HK-2 (cell line): ENCODE results near the gene RANBP17.
"Not testable (repeated sequence)": the region's sequence is repeated elsewhere in the genome, so short reads cannot be mapped to it uniquely, and the experiment has no call there.

Experiments
- DNase-seq: peaks from one replicate; pipeline ENCODE4 v3.0.0-alpha.2; 2018; ENCODE audit not compliant: unreplicated experiment

RANBP17 gene

DNA sequence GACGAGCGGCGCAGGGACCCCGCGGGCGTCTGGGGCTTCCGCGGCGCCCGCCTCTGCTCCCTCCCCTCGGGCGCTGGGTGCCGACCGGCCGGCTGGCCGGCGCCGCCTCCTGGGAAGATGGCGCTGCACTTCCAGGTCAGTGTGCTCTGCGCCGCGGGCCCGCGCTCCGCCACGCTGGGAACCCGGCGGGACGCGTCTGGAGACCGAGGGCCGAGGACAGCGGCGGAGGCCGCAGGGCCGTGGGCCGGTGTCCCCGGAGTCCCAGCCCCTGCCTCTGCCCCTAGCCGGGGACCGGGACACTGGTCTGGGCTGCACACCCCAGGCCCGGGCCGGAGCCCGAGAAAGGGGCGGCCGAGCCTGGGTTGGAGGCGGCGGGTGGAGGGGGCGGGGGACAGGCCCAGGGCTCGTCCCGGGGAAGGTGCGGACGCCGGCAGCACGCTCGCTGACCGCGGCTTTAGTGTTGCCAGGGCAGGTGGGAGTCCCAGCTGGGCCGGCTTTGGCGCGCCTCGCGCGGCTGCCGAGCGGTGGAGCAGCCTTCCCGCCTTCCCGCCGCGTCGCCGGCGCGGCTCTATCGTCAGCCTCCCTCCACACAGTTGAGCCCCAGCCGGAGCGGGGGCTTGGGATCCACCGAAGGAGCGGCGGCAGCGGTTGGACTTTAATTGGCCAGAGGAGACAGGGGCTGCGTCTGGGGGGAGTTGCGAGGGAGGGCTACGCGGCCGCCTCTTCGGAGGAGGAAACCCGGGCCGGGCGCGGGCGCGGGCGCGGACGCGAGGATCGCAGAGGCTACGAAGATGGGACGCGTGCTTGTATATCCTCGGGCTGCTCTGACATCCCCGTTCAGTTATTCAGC is at the start of gene RANBP17:
RANBP17 (plus strand) TSS at position 102 of the 850 bp plus-strand sequence.
- peak; percentile 42 for DNase-seq

GRCh38 chr5:170813231-170813630 is 48.6 kb upstream of the RANBP17 start:
- DNase-seq = no peak

DNA sequence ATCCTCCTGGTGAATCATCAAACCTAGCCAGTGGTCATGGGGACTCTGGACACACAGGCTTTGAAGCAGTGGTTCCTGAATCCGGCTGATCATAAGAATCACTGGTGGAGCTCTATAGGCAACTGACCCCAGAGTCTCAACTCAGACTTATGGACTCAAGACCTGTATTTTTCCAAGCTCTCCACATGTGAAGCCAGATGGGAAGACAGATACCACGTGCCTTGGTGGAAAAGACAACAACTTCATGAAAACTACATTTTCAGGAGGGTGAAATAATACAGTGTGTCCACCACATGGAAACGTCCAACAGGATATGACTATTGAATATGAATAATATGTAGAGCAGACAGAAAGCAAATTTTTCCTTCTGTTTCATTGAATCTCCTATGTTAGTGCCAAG is 44.6 kb upstream of the RANBP17 start:
- no peak for DNase-seq

- DNase-seq = no peak
Observed at GRCh38 chr5:170818232-170818631, 43.6 kb upstream of the RANBP17 start.

DNA sequence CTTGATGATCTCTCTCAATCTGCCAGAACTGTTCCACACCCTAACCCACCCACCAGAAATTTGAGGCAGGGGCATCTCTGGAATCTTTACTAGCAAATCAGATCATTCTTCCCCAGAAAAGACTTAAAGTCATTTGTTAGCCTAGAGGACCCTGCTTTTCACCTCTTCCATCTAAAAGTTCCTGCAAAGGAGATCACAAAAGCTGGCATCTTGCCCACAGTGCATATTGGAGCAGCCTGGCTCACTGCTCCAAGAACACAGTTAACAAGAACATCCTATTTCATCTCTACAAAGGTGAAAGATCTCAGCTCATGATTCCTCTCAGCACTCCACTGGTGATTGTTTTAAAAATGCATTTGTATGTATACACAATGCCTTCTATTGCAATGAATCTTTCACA is 42.0 kb upstream of the RANBP17 start:
- DNase-seq = no peak

DNA sequence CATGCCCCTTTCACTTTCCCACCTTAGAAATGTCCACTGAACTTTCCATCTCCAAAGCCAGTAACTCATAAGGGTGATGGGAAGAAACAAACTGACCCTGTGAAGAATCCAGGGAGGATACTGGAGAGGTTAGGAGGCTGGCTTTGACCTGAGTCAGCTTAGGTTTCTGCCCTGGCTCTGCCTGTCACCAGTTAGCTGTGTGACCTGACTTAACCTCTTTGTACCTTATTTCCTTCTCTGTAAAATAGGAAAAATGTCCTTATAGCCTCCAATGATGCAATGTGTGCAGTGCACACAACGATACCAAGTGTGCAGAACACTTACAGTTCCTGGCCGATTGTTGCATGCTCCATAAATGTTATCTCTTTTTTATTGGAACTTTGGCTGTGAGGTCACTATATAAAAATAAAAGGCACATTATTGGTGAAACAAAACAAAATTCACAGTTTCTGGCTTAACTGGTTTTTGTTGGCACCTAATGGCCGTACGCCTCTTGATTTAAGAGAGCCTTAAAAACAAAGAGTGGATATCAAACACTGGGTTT is 40.5 kb upstream of the RANBP17 start:
- DNase-seq = no peak

GRCh38 chr5:170826117-170826516 is 35.7 kb upstream of the RANBP17 start:
- DNase-seq = no peak

DNA sequence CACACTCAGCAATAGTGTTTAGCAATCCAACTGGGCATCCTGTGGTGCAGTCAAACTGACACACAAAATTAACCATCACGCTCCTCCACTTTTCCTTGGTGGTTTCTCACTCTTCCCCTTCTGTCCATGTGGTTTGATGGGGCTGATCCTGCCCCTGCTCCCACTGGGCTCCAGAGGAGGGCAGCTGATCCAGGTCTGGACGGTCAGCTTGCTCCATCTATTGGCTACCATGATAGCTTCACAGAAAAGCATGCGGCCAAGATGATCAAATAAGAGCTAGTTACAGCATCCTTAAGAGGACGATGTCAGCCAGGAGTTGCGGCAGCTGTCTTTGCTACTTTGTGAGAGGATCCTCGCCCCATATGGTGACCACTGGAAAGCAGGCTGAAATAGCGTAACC is 29.6 kb upstream of the RANBP17 start:
- no peak for DNase-seq

DNA sequence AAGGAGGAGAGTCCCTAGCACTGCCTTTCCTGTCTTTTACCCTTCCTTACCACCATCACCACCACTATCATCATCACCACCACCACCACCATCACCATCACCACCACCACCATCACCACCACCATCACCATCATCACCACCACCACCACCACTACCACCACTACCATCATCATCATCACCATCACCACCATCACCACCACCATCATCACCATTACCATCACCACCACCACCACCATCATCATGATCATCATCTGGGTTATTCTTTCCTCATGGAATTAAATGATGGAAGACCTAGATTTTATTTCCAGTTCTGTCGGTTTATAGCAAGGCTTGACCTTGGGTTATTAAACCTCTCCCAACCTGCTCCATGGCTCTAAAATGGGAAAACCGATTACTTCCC is 27.8 kb upstream of the RANBP17 start:
- not testable (repeated sequence) for DNase-seq

DNA sequence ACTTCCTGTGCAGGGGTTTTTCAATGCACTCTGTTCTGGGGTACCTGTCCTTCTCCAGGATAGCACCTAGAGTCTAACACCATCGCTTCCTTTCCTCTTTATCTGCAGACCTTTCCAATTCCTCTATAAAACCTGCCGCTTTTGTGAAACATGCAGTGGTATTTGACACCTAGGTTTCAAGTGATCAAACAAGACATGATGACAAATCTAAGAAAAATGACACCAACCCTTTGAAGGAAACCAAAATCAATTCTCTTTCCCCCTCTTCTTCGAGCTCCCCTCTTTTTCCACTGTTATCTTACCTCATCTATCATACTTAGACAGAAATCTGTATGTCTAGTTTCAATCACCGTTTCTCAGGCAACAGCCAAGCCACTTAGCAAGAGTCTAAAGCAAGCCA is 25.6 kb upstream of the RANBP17 start:
- no peak for DNase-seq

- DNase-seq = no peak
Observed at GRCh38 chr5:170843870-170844269, 17.9 kb upstream of the RANBP17 start.

DNA sequence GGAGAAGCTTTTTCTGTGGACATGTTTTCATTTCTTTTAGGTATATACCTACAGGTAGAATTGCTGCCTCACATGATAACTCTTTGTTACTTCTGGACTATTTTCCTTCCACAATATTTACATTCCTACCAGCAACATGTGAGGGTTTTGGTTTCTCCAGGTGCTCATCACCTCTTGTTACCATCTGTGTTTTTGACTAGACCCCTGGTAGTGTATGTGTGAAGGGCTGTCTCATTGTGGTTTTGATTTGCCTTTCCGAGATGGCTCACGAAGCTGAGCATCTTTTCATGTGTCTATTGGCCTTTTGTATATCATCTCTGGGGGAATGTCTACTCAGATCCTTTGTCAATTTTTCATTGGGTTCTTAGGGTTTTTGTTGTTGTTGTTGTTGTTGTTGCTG is 17.2 kb upstream of the RANBP17 start:
- no peak for DNase-seq

GRCh38 chr5:170846416-170846815 is 15.4 kb upstream of the RANBP17 start:
- DNase-seq = no peak

DNA sequence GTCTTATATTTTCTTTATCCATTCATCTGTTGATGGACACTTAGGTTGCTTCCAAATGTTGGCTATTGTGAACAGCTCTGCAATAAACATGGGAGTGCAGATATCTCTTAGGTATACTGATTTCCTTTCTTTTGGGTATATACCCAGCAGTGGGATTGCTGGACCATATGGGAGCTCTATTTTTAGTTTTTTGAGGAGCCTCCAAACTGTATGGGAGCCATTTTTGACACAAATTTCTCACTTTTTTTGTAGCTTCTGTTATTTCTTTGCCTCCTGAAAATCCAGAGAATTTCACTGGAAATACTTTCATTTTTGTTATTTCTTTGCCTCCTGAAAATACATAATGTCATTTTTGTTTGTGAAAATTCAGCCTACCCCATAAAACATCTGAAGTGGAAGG is 15.0 kb upstream of the RANBP17 start:
- DNase-seq = no peak

DNA sequence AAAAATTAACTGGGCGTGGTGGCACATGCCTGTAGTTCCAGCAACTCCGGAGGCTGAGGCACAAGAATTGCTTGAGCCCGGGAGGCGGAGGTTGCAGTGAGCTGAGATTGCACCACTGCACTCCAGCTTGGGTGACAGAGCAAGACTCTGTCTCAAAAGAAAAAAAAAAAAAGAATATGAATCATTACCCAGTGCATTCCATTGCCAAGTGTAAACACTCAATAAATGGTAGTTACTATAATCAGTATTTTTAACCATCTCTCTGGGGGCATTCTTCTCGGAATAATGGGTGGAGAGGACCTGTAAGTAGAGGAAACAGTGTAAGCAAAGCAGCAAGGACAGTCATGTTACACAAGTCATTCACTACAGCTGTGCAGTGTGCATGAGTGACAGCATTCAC is 13.8 kb upstream of the RANBP17 start:
- DNase-seq = no peak

DNA sequence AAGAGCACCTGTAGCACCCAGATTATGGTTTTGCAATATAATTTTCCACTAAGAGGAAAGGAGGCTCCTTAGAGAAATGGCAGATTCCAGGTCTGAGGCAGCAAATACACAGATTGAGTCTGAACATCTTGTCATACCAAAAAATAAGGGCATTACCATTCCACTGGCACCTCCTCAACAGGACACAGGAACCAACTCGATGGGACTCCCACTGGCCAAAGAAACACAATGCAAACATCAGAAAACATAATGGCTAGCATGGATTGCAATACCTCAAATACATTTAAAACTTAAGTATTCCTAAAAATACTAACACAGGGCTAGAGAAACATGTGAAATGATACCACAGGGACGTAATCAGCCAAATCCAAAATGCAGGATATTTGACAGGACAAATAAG is 12.4 kb upstream of the RANBP17 start:
- no peak for DNase-seq

DNA sequence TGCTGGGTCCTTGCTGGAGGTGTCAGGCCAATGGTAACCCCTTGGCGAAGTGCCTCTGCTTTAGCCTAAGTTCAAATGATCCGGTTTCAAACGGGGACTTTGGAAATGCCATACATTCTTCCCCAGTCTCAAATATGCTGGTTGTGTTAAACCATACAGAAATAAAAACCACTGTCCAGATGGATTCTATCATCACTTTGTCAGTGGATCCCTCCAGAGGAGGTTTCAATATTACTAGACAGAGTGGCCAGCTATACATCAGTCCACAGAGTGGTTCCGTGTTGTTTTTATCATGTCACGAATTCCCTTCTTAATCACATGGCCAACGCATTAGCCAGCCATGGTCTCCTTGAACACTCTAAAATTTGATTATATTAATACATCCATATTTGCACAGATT is 7.3 kb upstream of the RANBP17 start:
- DNase-seq = no peak

DNA sequence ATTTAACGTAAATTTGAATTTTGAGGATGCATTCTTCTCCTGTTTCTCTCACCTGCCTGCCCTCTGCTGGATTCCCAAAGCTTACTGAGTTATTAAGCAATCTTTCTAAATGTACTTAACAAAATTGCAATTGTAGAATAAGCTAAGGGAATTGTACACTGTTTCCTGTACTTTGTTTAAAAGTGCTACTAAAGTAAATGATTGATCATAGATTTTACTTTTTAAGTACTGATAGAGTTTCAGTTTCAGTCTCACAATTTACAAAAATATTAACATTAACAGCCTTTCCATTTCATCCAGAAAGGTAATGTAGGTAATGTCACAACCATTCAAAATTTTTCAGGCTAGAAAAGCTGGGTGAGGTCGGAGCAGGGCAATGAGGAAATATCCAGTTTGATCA is 4.8 kb upstream of the RANBP17 start:
- no peak for DNase-seq

- DNase-seq = no peak
Observed at GRCh38 chr5:170860415-170860814, 1.4 kb upstream of the RANBP17 start.

DNA sequence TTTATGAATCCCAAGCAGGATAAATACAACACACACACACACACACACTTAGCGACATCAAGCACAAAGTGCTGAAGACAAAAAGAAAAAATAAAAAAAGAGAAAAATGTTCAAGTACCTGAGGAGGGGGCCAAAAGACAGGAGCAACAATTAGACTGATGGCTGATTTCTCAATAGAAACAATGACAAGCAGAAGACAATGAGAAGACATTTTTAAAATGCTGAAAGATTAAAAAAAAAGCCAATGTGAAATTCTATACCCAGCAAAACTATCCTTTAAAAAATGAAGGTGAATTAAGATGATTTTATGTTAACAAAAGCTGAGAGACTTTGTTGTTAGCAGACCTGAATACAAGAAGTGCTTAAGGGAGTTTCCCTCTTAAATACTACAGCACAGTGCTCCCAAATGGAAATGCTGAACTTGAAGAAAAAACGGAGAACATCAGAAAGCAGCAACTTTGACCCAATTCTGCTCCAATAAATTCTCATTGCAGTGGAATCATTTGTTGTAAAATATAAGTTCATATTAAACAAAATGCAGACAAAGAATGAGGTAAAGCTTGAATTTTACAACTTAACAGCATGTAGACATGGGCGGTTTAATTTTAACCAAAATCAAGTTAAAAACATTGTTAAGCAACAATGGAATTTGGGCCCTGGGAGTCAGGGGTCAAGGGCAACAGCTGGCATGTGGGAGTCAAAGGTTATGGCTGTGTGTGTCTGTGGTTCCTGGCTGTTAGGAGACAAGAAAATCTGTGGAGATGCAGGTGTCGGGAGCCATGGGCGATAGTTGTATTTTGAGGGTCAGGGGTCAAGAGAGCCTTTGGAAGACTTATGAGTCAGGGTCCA is 776 bp upstream of the RANBP17 start:
- DNase-seq = no peak

GRCh38 chr5:170861667-170861916 is 226 bp upstream of the RANBP17 start:
- DNase-seq = peak; percentile 75

GRCh38 chr5:170863646-170864045 is 1.8 kb downstream of the RANBP17 start:
- no peak for DNase-seq

DNA sequence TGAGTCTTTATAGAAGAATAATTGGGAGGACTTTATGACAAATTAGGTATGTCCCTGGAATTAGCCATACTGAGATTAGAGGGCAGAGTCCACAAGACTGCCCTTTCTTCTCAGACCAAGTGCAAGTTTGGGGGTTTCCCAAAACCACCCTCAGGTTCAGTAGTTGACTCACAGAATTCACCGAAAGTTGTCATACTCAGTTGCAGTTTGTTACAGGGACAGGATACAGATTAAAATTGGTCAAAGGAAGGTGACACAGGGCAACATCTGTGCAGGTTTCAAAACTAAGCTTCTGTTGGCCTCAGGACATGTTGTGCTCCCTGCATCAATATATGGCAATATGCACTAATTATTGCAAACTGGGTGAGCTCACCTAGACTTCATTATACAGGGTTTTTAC is 3.8 kb downstream of the RANBP17 start:
- DNase-seq = no peak
